HG03442 (cell line): ENCODE measurements around the gene AUTS2.

ENCODE experiments used
- ATAC-seq: cut with Tn5 transposase; IDR thresholded peaks from one replicate; pipeline ENCODE4 v1.9.1; 2021; ENCODE audit warnings: mild to moderate bottlenecking, moderate library complexity; ENCODE audit not compliant: unreplicated experiment

Gene AUTS2

DNA sequence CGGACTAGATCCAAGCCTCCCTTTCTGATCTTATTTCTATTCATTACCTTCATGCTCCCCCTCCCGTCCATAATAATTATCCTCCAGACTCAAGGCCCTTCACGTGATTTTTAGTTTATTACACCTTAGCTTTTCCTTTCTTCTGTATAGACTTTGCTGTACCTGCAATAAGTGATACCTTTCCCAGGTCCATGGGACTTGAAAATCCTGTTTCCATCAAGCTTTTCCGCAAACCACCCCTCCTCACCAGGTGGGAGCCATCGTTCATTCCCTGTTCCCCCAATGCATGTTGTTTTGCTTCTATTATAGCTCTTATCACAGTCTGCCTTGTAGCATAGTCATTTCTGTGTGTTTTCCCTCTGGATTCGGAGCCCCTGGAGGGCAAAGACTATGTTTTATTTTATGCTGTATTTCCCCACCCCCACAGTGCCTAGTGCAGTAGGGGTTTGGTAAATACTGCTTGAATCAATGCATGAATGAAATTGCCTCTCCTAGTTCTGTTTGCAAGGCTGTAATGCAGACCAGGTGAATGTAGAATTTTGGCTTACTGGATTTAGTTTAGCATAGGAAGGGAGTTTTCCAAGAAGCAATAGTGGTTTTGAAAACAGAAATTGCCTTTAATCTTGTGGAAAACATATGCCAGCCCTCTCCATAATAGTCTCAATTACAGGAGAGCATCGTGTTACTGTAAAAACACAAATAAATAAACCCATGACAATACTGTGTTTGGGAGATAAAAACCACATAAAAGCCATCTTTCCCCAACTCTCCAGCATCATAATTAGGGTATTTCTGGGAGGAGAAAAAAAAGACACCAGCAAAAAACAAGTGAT, 213.4 kb downstream of the AUTS2 start:
- no peak for ATAC-seq

DNA sequence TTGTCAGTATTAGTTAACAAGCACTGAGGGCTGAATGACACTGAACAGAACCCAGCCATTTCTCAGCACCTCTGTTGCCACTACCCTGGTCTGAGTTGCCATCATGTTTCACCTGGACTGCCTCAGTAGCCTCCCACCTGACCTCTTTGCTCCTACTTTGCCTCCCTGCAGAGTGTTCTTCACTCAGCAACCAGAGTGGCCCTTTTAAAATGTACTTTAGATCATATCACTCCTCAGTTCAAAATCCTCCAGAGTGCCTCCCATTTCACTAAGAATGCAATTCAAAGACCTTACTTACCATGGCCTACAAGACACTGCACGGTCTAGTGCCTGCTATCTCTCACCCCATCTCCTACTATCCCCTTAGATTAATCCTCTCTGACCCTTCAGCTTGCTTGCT, 214.5 kb downstream of the AUTS2 start:
- no peak for ATAC-seq

DNA sequence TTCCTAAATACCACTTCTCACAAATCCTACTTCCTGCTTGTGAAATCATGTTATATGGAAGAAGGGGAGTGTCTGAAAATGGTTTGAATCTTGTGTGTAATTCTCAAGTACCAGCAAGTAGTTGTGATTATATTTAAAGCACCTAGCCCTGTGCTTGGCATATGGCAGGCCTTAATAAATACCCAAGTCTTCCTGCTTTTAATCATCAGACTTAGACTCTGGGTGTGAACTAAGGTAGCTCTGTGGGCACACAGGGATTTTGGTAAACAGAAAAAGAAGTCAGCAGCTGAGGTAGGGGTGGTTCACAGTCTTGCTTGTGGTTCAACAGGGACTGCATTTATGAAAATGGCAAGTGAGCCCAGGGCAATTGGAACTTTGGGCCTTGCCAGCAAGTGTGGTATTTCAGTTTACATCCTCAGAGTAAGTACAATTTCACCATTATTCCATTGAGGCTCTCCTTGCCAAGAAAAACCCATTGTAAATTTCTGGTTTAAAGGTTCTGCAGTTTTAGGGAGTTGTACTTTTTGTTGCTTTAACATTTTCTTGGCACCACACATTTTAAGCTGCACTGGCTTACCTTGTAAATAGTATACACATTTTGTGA, 215.5 kb downstream of the AUTS2 start:
- ATAC-seq, result no peak

- no peak for ATAC-seq
These were observed 216.2 kb downstream of the AUTS2 start for GRCh38 chr7:69814421-69814962.

- no peak for ATAC-seq
These were observed 218.2 kb downstream of the AUTS2 start for GRCh38 chr7:69816501-69816900.

GRCh38 chr7:69817121-69817520, 218.8 kb downstream of the AUTS2 start:
- ATAC-seq, result no peak

- ATAC-seq, result no peak
These were observed 219.8 kb downstream of the AUTS2 start for GRCh38 chr7:69817841-69818635.

DNA sequence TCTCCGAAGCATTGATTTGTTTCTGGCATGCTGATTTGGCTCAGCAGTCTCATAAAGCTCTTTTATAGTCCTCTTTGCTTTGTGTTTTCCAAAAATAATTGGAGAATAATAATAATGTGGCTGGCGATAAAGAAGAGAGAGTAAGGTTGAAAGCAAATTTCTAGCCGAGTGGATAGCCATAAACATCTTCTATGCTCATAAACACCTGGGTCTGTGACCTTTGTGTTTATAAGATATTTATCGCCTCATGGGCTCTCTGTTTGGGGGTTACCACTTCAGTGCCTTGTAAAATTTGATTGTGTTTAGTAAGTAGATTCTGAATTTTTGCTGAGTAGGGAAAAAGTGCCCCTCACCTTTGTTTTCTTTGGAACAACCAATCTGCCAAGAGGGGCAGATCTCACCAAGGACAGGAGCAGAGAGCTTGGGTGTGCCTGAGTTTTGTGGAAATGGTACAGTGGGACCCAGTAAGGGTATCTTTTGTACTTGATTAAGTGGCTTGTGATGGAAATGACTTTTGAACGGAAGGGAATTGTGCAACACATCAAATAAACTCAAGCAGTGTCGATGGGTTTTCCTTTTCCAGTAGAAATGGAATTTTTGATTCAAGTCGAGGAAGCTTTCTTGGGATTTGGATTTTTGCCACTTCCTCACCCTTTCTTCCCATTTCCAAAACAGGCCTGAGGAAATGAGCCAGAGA, 220.5 kb downstream of the AUTS2 start:
- no peak for ATAC-seq

GRCh38 chr7:69819333-69819705, 221.0 kb downstream of the AUTS2 start:
- ATAC-seq, result no peak

DNA sequence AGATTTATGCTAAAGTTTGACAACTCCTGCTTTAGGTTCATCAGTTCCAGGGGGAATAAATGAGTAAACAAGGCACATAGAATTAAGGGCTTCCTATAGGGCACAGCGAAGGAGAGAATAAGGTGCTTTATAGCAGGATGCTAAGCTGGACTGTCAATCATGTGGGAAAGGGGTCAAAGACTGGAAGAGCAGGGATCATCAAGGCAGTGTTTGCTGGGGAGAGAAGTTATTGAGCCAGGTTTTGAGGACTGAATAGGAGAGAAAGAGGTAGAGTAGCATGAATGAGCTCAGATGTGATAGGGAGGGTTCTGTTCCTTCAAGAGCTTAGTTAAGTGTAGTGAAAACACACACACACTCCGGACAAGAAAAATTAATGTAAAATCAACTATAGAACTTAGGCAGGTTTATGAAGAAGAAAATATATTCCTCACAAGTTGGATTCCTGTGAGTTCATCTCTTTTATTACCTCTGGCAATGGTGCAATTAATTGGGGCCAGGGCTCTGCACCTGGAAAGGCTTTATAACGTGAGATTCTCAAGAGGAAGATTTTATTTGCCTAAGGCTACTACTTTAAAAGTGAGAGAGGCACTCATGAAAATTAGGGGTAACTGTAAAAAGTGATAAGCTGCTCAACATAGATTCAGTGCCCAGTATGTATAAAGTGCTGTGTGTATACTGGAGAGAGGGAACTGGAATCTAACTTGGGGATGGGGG, 222.4 kb downstream of the AUTS2 start:
- ATAC-seq, result no peak

- no peak for ATAC-seq
These were observed 224.1 kb downstream of the AUTS2 start for GRCh38 chr7:69822386-69822785.

DNA sequence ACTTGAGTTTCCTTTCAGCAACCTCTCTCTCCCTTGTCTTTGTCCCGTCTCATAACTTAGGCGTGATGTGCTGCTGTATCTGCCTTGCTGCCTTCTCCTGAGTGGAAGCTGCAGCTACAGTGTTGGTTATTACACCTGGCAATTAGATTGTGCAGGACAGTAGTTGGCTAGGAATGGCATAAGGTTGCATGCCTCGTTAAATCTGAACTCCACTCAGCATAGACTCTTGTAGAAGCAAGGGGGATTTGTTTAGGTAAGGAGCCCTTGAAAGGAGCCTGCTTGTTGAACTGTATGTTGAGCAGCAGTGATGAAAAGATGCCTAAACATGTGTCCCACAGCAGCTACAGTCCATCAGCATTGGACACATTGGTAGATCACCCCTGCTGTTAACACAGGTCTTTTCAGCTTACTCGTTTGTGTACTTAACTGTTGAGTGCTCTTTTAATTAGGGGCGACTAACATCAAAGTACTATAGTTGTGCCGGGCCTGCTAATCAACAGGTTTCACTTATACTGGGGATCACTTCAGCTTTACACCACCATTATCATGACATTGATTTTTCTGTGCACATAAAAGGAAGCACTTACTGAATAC, 225.0 kb downstream of the AUTS2 start:
- ATAC-seq, result no peak

DNA sequence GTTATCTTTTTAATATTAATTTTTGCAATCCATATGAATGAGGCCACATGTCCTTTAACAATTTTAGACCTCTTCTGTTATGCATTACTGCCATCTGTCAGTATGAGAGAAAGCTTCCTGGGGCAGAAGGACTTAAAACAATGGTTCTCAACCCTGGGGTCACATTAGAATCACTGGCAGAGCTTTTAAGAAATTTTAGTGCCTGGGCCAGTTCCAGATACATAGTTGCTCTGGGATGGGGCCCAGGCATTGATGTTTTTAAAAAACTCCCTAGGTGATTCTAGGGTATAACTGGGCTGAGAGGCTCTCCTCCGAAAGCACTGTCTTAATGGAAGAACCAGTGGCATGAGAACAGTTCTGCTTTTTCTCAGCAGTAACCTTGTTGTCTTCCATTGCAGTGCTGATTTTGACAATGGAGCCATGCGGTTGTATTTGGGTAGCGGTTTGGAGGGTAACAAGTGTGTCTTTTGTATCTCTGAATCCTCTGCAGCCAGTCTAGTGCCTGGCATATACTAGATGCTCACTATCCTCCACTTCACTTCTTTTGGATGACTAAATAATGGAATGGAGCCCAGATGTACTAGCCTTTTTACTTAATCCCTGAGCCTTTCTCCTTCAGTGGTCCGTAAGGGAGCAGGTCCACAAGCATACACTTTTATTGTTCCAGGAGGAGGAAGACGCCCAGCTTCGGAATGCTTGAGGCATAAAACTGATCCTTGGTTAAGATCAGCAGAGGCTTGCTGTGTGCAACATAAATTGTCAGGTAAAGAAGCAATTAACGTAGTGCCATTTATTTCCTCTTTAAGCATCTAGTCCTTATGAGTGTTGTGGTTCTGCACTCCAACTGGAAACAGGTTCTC, 227.1 kb downstream of the AUTS2 start:
- no peak for ATAC-seq

- no peak for ATAC-seq
These were observed 228.0 kb downstream of the AUTS2 start for GRCh38 chr7:69826283-69826682.

- no peak for ATAC-seq
These were observed 228.9 kb downstream of the AUTS2 start for GRCh38 chr7:69827140-69827539.

DNA sequence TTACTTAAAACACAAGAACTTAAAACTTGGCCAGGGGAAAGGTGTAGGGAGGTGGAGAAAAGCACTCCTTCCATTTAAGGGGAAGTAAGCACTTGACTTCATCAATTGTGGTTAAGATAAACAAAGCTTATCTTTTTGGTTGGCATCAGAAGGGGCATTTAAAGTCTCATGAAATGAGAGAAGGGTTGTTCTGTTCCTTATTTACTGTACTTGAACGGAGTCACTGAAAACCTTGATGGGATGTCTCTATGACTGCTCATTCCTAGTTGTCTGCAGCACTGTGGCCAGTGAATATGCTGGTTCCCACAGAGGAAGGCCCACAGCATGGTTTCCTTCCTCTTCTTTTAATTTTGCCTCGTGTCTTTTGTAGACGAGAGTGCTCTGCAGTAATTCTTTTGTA, 229.3 kb downstream of the AUTS2 start:
- ATAC-seq, result no peak

DNA sequence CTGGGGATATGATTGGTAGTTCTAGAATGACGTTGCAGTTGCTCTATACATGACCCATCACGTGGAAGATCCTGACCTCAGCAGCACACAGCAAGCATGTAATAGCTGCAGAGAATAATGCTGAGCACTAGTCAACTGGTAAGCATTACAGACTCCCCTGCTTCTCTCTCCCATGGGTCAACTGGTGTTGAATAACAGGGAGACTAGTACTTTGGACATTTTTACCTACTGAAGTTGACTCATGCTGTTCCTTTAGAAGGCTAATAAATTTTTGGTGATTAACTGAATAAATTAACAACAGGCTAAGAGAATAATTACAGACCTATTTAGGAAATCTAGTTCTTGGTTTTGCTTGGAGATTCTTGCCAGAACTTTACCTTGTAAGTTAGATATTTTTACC, 234.1 kb downstream of the AUTS2 start:
- no peak for ATAC-seq

- no peak for ATAC-seq
These were observed 235.7 kb downstream of the AUTS2 start for GRCh38 chr7:69833964-69834363.

DNA sequence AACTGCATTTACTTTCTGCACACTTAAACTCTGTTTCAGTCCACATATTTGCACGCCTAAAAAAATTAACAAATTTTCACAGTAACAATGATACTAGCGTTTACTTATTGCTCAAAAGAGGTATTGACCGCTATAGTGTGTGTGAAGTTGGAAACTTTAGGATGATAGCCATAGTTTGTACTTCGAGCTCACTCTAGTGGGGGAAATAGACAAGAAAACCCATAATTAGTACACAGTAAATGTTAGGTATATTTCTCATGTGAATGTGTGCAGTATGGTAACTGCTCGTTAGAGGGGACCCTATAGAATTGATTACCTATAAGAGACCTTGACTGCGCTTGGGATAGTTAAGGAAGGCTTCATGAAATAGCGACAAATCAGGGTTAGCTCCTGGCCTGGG, 238.4 kb downstream of the AUTS2 start:
- no peak for ATAC-seq
